CD4-positive, alpha-beta T cell (primary cell): Measurements from ENCODE around the gene ITGB6. TPM values are rescaled to one million over a fixed set of nuclear protein-coding genes. Genes with fewer than 3 reads are reported as not detected.

Experiments
- ATAC-seq: fragments of 200-7000 bp; cut with Tn5 transposase; one replicate; pipeline ENCODE4 v1.10.0; 2022; ENCODE audit warnings: mild to moderate bottlenecking; ENCODE audit not compliant: poor library complexity
- CTCF ChIA-PET: fragments of 350-600 bp; sonication (Branson Sonifier 250); formaldehyde crosslinking; loops from one replicate; lab custom pipeline; 2021; ENCODE audit warnings: antibody characterized with exemption, inconsistent platforms; lab: Charles Lee
- POLR2A ChIA-PET: fragments of 350-600 bp; sonication (Branson Sonifier 250); formaldehyde crosslinking; loops from one replicate; lab custom pipeline; 2021; ENCODE audit warnings: antibody characterized with exemption, inconsistent platforms; lab: Charles Lee
- DNase-seq, 14 experiments: peaks; one replicate each; pipeline ENCODE4 v3.0.0-alpha.2; 2013 to 2020; ENCODE audit warnings: mixed read lengths in 2 of 14
- H3K27ac ChIP-seq, 2 donors: one replicate each; pipeline versions ENCODE4 v1.5.1 to v1.7.0; 2013; ENCODE audit warnings: low read length in 2 of 2, low read depth in 1 of 2, mild to moderate bottlenecking in 1 of 2
- H3K27me3 ChIP-seq, 2 experiments: 1 replicate in 1 of 2; 2 replicates in 1 of 2; pipeline versions ENCODE4 v1.6.1 to v1.7.0; 2013; ENCODE audit warnings: low read length in 2 of 2, control low read depth in 1 of 2, mild to moderate bottlenecking in 1 of 2, moderate library complexity in 1 of 2; ENCODE audit not compliant: insufficient read depth in 2 of 2, control insufficient read depth in 1 of 2
- H3K36me3 ChIP-seq: one replicate; pipeline ENCODE4 v1.6.1; 2013; ENCODE audit warnings: low read length, control low read depth; ENCODE audit not compliant: insufficient read depth
- H3K4me1 ChIP-seq: one replicate; pipeline ENCODE4 v1.6.1; 2013; ENCODE audit warnings: low read length, control low read depth; ENCODE audit not compliant: insufficient read depth
- H3K4me3 ChIP-seq: one replicate; pipeline ENCODE4 v1.5.1; 2013; ENCODE audit warnings: mild to moderate bottlenecking, low read length, moderate library complexity
- H3K9me3 ChIP-seq, 2 experiments: 1 replicate in 1 of 2; 2 replicates in 1 of 2; pipeline versions ENCODE4 v1.6.1 to v1.7.0; 2013; ENCODE audit warnings: low read length in 2 of 2, mild to moderate bottlenecking in 2 of 2, control low read depth in 1 of 2, moderate library complexity in 1 of 2; ENCODE audit not compliant: control insufficient read depth in 1 of 2, insufficient read depth in 1 of 2
- H3K27ac Mint-ChIP-seq: one replicate; pipeline ENCODE4 v1.8.0; 2020; ENCODE audit warnings: mixed read lengths
- H3K27me3 Mint-ChIP-seq: one replicate; pipeline ENCODE4 v1.8.0; 2021; ENCODE audit warnings: mixed read lengths
- H3K36me3 Mint-ChIP-seq: one replicate; pipeline ENCODE4 v1.8.0; 2021; ENCODE audit warnings: low read depth, mixed read lengths
- H3K4me1 Mint-ChIP-seq: one replicate; pipeline ENCODE4 v1.8.0; 2021; ENCODE audit warnings: low read depth, mixed read lengths
- H3K4me3 Mint-ChIP-seq: one replicate; pipeline ENCODE4 v1.8.0; 2020; ENCODE audit warnings: mild to moderate bottlenecking, mixed read lengths
- H3K9me3 Mint-ChIP-seq: one replicate; pipeline ENCODE4 v1.8.0; 2020; ENCODE audit warnings: mixed read lengths
- CTCF ChIP-seq: fragments of 200-600 bp; IDR thresholded peaks from one replicate; pipeline ENCODE4 v1.8.0; 2022; ENCODE audit warnings: antibody characterized with exemption, mild to moderate bottlenecking
- intact Hi-C, 2 experiments: fragments of 100-400 bp; cut with DNase I in 1 of 2; cut with micrococcal nuclease in 1 of 2; formaldehyde crosslinking; loops; one replicate each; pipeline versions ENCODE4 v1.15.1 to v1.9.0; 2023 to 2025; cut with DNase I, micrococcal nuclease
- total RNA-seq, 174 experiments: library from RNA in 2 of 174; stranded (reverse) in 2 of 174; gene quantifications; one replicate each; pipeline ENCODE4 v1.2.3 and lab custom pipeline; 2021 to 2026

The ITGB6 gene
- total RNA-seq, 2 experiments from 2014 or later, result not detected

- TF ChIP-seq CTCF, result no peak
- CTCF ChIA-PET, result interaction anchor here (1.5 kb wide), 1 partner anchor 20 kb away, joined by 3 read pairs; no protein-coding TSS in a partner anchor
- no peak for DNase-seq
Measured at GRCh38 chr2:160076241-160076640, 123.8 kb downstream of the ITGB6 start.

GRCh38 chr2:160075171-160075570, 124.9 kb downstream of the ITGB6 start:
- Mint-ChIP-seq H3K27me3 (peaks cover 8% of the 10 kb centered on the region), H3K9me3 (peaks cover 4% of the 10 kb centered on the region), H3K4me1 (no peaks in the 10 kb centered on the region), H3K27ac (no peak overlapping the region), H3K4me3 (no peak overlapping the region), H3K36me3 (no peaks in the 10 kb centered on the region)
- CTCF ChIA-PET, result no interaction called here
- no peak overlapping the region for H3K27ac ChIP-seq
- intact Hi-C loops, result no loop called here
- peaks cover 0 to 6% of the 10 kb centered on the region in 2 experiments for H3K27me3 ChIP-seq
- ATAC-seq (no peak), DNase-seq (no peak)
- TF ChIP-seq CTCF, result no peak
- no peaks in the 10 kb centered on the region for H3K36me3 ChIP-seq
- no peaks in the 10 kb centered on the region for H3K4me1 ChIP-seq
- POLR2A ChIA-PET, result no interaction called here
- peaks cover 0 to 4% of the 10 kb centered on the region in 2 experiments for H3K9me3 ChIP-seq
- no peak overlapping the region for H3K4me3 ChIP-seq

More at GRCh38 chr2:160076241-160076640, 123.8 kb downstream of the ITGB6 start:
- intact Hi-C loops, result no loop called here
- Histone ChIP-seq H3K36me3 (no peaks in the 10 kb centered on the region), H3K4me1 (no peaks in the 10 kb centered on the region), H3K4me3 (no peak overlapping the region), H3K27ac (no peak overlapping the region), H3K9me3 (peaks cover 0 to 4% of the 10 kb centered on the region in 2 experiments), H3K27me3 (peaks cover 0 to 3% of the 10 kb centered on the region in 2 experiments)
- ATAC-seq, result no peak
- Mint-ChIP-seq H3K27me3 (peaks cover 8% of the 10 kb centered on the region), H3K4me1 (no peaks in the 10 kb centered on the region), H3K27ac (no peak overlapping the region), H3K36me3 (no peaks in the 10 kb centered on the region), H3K4me3 (no peak overlapping the region), H3K9me3 (peaks cover 6% of the 10 kb centered on the region)
- POLR2A ChIA-PET, result no interaction called here

- Histone ChIP-seq H3K27ac (no peak overlapping the region), H3K36me3 (no peaks in the 10 kb centered on the region), H3K27me3 (peaks cover 0 to 6% of the 10 kb centered on the region in 2 experiments), H3K9me3 (peaks cover 0 to 4% of the 10 kb centered on the region in 2 experiments), H3K4me1 (no peaks in the 10 kb centered on the region), H3K4me3 (no peak overlapping the region)
- POLR2A ChIA-PET, result no interaction called here
- ATAC-seq (no peak), DNase-seq (no peak)
- intact Hi-C loops, result no loop called here
- no peak for TF ChIP-seq CTCF
- Mint-ChIP-seq H3K9me3 (no peaks in the 10 kb centered on the region), H3K36me3 (no peaks in the 10 kb centered on the region), H3K4me1 (no peaks in the 10 kb centered on the region), H3K27me3 (peaks cover 8% of the 10 kb centered on the region), H3K4me3 (no peak overlapping the region), H3K27ac (no peak overlapping the region)
- CTCF ChIA-PET, result no interaction called here
Measured at GRCh38 chr2:160073284-160073888, 126.7 kb downstream of the ITGB6 start.
